ENCODE results near the gene KIAA0586.

The KIAA0586 gene

GRCh38 chr14:58460772-58461171 is 33.3 kb downstream of the KIAA0586 start:
- no peaks in the 10 kb centered on the region for H3K36me3 ChIP-seq (replicated peaks; ENCODE audit: insufficient read depth, low read length)
- no peaks in the 10 kb centered on the region for H3K4me1 ChIP-seq (ENCODE audit: low read length)
- TF ChIP-seq EZH2phosphoT487 (IDR thresholded peaks at IDR 0.05; ENCODE audit: low read length) (no peak), EZH2 (optimal IDR thresholded peaks at IDR 0.05; ENCODE audit: low read depth, low read length) (no peak)
- TF ChIP-seq, protein P1, sequence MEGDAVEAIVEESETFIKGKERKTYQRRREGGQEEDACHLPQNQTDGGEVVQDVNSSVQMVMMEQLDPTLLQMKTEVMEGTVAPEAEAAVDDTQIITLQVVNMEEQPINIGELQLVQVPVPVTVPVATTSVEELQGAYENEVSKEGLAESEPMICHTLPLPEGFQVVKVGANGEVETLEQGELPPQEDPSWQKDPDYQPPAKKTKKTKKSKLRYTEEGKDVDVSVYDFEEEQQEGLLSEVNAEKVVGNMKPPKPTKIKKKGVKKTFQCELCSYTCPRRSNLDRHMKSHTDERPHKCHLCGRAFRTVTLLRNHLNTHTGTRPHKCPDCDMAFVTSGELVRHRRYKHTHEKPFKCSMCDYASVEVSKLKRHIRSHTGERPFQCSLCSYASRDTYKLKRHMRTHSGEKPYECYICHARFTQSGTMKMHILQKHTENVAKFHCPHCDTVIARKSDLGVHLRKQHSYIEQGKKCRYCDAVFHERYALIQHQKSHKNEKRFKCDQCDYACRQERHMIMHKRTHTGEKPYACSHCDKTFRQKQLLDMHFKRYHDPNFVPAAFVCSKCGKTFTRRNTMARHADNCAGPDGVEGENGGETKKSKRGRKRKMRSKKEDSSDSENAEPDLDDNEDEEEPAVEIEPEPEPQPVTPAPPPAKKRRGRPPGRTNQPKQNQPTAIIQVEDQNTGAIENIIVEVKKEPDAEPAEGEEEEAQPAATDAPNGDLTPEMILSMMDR (IDR thresholded peaks at IDR 0.05; ENCODE audit: low read length): no peak

GRCh38 chr14:58463147-58463546 is 35.6 kb downstream of the KIAA0586 start:
- H3K27ac ChIP-seq (ENCODE audit: low read length): no peak overlapping the region
- TF ChIP-seq EZH2phosphoT487 (IDR thresholded peaks at IDR 0.05; ENCODE audit: low read length) (no peak), EZH2 (optimal IDR thresholded peaks at IDR 0.05; ENCODE audit: low read depth, low read length) (no peak)
- TF ChIP-seq, protein P1 (IDR thresholded peaks at IDR 0.05; ENCODE audit: low read length): no peak
- H3K9me3 ChIP-seq (replicated peaks; ENCODE audit: insufficient read depth, low read length): no peaks in the 10 kb centered on the region
- H3K9ac ChIP-seq (ENCODE audit: low read length): no peak overlapping the region
- no peak overlapping the region for H2AFZ ChIP-seq (ENCODE audit: low read length)
- no peaks in the 10 kb centered on the region for H3K36me3 ChIP-seq (replicated peaks; ENCODE audit: insufficient read depth, low read length)
- no peak overlapping the region for H3K4me3 ChIP-seq (ENCODE audit: low read length)
- no peaks in the 10 kb centered on the region for H4K20me1 ChIP-seq (ENCODE audit: insufficient read depth, low read length)
- no peak for DNase-seq
- H3K27me3 ChIP-seq (replicated peaks; ENCODE audit: insufficient read depth, low read length): no peaks in the 10 kb centered on the region
- no peak overlapping the region for H3K4me2 ChIP-seq (ENCODE audit: low read depth, low read length)
- H3F3A ChIP-seq (ENCODE audit: insufficient read depth, low read length): no peaks in the 10 kb centered on the region
- H3K79me2 ChIP-seq (ENCODE audit: low read length): no peaks in the 10 kb centered on the region
- no peaks in the 10 kb centered on the region for H3K4me1 ChIP-seq (ENCODE audit: low read length)
- H3K9me2 ChIP-seq (replicated peaks; ENCODE audit: insufficient read depth, low read length): no peaks in the 10 kb centered on the region

More at GRCh38 chr14:58460772-58461171, 33.3 kb downstream of the KIAA0586 start:
- Histone ChIP-seq H3K4me3 (ENCODE audit: low read length) (no peak overlapping the region), H3K9ac (ENCODE audit: low read length) (no peak overlapping the region), H3F3A (ENCODE audit: insufficient read depth, low read length) (no peaks in the 10 kb centered on the region), H3K9me2 (replicated peaks; ENCODE audit: insufficient read depth, low read length) (no peaks in the 10 kb centered on the region), H3K27me3 (replicated peaks; ENCODE audit: insufficient read depth, low read length) (no peaks in the 10 kb centered on the region), H3K9me3 (replicated peaks; ENCODE audit: insufficient read depth, low read length) (no peaks in the 10 kb centered on the region), H4K20me1 (ENCODE audit: insufficient read depth, low read length) (no peaks in the 10 kb centered on the region), H3K4me2 (ENCODE audit: low read depth, low read length) (no peak overlapping the region), H2AFZ (ENCODE audit: low read length) (no peak overlapping the region), H3K79me2 (ENCODE audit: low read length) (no peaks in the 10 kb centered on the region), H3K27ac (ENCODE audit: low read length) (no peak overlapping the region)
- no peak for DNase-seq

- Histone ChIP-seq H3K4me3 (ENCODE audit: low read length) (no peak overlapping the region), H3K9ac (ENCODE audit: low read length) (no peak overlapping the region), H3K4me2 (ENCODE audit: low read depth, low read length) (no peak overlapping the region), H4K20me1 (ENCODE audit: insufficient read depth, low read length) (no peaks in the 10 kb centered on the region), H3K27me3 (replicated peaks; ENCODE audit: insufficient read depth, low read length) (no peaks in the 10 kb centered on the region), H3K27ac (ENCODE audit: low read length) (no peak overlapping the region), H3K9me2 (replicated peaks; ENCODE audit: insufficient read depth, low read length) (no peaks in the 10 kb centered on the region), H3K9me3 (replicated peaks; ENCODE audit: insufficient read depth, low read length) (no peaks in the 10 kb centered on the region), H3K4me1 (ENCODE audit: low read length) (no peaks in the 10 kb centered on the region), H3F3A (ENCODE audit: insufficient read depth, low read length) (no peaks in the 10 kb centered on the region), H2AFZ (ENCODE audit: low read length) (no peak overlapping the region), H3K36me3 (replicated peaks; ENCODE audit: insufficient read depth, low read length) (no peaks in the 10 kb centered on the region), H3K79me2 (ENCODE audit: low read length) (no peaks in the 10 kb centered on the region)
- DNase-seq: no peak
- TF ChIP-seq, protein P1 (IDR thresholded peaks at IDR 0.05; ENCODE audit: low read length): no peak
- TF ChIP-seq EZH2phosphoT487 (IDR thresholded peaks at IDR 0.05; ENCODE audit: low read length) (no peak), EZH2 (optimal IDR thresholded peaks at IDR 0.05; ENCODE audit: low read depth, low read length) (no peak)
These were observed 37.1 kb downstream of the KIAA0586 start for GRCh38 chr14:58464652-58465051.
